Non-pigmented ciliary epithelial cell (primary cell): Measurements from ENCODE around the gene CCDC196.

Experiments
- DNase-seq: peaks from one replicate; pipeline ENCODE4 v3.0.0-alpha.2; 2010; ENCODE audit warnings: low read depth

Gene CCDC196, protein sequence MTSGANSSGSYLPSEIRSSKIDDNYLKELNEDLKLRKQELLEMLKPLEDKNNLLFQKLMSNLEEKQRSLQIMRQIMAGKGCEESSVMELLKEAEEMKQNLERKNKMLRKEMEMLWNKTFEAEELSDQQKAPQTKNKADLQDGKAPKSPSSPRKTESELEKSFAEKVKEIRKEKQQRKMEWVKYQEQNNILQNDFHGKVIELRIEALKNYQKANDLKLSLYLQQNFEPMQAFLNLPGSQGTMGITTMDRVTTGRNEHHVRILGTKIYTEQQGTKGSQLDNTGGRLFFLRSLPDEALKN

DNA sequence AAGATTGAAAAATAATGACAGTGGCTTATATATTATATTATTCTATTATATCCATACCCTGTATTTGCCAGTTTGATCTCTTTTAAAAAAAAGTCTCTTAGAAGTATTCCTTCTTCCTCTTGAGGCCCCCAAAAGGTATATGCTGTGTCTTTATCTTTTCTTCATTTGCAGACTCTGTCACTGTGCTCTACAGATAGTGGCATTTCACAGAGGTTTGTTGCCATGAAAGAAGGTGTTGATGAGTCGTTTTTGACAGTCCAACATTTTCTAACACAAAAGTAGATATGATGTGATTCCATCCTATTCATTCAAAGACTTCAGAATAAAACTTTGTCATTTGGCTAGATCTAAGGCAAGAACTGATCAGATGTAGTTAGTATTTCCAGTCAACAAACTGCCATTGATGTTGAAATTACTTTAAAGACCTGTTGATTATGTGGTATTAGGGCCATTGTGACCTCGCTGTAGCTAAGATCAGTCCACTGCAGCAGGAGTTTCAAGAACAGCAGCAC, at the start of gene CCDC196:
Gene CCDC196 (plus strand): TSS at position 462 of the 512 bp plus-strand sequence. CDS start 132 bp downstream, outside the sequence.
- no peak for DNase-seq

DNA sequence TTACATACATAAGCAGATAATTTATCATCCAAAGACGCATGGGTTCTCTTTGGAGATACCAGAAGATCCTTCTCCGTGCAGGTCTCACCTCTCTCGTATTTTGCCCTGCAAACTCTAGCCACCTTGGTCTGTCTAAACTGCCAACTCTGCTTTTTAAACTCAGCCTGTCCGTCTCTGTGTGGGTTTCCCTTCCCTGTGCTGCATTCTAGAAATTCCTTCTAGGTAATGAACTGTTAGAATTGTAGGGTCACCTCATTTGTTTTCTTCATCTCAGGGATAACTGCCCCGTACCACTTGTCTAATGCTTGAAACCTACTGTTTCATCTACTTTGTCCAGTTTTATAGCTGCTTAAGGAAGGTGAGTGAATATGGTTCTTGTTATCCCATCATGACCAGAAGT, 45.4 kb upstream of the CCDC196 start:
- no peak for DNase-seq

DNA sequence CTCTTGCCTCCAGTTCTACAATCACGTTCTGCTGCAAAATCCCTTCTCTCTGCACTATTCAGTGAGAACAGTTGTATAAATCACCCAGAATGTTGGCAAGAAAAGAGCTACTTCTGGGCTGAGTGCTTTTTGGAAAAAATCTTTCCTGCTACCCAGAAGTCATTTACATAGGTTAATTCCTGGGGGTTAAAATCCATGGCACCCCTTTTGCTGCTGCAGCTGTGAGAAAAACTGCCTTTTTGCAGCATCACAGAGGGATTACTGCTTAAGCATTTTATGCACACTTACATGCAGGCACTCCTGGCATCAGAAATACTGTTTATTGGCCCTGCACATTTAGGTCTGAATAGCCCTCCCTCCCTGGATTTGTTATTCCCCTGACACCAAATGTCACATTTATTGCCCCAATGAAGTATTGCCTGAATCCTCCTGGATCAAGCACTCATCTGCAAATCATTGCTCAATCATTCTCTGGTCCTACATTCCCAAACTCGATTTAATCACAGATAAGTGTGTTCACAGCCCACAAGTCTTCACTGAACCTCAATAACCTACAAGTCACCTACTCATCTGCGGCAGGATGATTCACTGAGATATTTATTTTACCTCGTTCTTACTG, 43.1 kb upstream of the CCDC196 start:
- DNase-seq: no peak

DNA sequence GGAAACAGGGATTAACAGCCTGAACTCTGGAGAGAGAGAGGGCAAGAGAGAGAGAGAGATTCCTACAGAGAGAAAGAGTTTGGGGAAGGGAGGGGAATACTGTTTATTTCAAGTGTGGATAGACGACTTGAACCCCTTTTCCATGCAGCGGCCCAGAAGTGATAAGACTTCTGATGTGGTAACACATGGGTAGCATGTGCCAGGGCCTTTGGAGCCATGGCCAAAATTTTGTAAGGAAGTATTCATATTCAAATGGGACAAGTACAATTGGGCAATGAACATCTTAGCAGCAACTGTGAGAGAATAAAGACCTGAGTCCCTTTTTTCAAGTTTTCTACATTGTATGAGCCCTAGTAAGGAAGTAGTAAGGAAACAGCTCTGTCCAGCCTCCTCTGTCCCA, 42.4 kb upstream of the CCDC196 start:
- DNase-seq: no peak

DNA sequence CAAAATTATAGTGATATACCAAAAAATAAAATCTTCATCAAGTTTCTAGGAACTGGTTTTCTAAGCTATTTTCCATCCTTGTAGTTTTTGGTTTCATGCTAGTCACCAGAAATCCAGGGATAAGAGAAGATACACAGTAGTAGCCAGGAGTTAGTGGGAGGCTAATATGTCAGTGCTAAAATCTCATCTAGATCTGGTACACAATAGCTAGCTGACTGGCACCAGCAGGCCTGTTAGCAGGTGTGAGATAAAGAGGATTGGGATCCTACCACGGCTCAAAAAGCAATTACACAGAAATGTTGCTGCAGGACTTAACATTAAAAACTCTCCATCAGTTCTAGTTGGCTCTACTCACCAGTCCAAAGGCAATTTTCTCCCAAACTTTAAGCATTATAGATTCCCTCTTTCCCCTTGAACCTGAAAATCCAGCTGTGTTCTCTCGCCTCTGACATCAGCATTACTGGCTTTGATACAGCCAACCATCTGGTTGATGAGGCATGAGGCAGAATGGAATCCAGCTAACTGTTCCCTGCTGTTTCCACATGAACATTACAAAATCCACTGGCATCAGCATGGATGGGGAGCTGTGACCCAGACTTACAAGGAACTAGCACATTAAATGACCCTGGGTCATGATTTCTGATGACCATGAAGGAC, 41.8 kb upstream of the CCDC196 start:
- DNase-seq: no peak

DNA sequence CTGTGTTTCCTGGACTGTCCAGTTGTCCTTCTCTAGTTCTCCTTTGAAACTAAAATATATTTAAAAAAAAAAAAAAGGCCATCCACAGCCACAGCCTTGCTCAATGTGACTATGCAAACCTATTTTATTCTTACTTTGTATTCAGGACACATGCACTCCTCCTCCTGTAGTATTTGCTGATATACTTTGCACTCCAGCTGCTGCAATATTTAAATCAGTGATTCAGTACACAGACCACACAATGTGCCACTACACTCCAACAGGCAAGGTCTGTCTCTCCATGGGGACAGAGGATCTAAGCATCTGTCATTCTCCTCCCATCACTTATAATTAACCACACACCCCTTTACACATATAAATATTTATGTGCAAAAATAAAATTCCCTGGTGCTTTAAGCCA, 40.2 kb upstream of the CCDC196 start:
- DNase-seq: no peak

DNA sequence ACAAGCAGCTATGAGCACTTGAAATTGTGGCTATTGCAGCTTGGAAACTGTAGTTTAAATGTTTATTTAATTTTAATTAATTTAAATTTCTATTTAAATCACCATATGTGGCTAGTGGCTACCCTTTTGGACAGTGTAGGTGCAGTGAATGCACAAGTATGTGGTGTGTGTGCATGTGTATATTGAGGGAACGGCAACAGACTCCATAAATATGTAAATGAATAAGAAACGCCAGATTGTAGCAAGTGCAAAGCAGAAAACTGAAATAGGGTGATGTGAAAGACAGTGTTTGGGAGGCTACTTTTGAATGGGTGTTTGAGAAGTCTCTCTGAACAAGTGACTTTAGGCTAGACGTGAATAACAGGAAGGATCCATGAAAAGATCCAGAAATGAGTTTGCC, 32.7 kb upstream of the CCDC196 start:
- DNase-seq: no peak

DNA sequence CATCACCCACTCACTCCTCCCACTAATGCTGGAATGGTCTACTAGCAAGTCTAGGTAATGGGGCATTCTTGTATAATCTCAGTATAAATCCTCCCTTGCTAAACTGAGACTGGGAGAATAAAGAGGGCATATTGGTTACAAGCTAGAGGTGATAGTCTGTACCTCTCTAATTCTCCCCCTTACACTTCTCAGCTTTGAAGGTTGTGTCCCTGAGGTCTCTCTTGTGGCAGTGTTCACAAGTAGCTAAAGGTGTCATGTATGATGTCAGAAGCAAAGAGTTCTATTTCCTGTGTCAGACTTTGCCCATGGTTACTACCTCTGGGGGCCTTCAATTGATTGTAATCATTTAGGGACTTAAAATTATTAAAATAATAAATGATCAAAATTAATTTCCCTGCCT, 26.6 kb upstream of the CCDC196 start:
- DNase-seq: no peak

DNA sequence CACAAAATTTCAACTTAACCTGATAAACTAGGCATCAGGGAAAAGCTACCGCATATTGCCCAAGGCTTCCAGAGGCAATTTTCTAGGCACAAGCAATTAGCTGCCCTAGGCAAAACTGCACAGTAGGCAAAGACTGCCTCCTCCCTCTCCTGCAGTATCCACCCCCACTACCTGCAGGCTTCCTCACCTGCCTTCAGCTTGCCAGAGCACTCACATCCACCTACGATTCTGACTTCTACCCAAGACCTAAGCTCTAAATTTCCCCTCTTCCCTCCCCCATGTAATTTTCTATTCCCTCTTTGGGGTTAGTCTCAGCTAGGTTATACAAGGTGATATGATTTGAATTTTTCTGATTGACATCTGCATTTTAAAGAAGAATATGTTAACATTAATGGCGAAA, 21.9 kb upstream of the CCDC196 start:
- no peak for DNase-seq

DNA sequence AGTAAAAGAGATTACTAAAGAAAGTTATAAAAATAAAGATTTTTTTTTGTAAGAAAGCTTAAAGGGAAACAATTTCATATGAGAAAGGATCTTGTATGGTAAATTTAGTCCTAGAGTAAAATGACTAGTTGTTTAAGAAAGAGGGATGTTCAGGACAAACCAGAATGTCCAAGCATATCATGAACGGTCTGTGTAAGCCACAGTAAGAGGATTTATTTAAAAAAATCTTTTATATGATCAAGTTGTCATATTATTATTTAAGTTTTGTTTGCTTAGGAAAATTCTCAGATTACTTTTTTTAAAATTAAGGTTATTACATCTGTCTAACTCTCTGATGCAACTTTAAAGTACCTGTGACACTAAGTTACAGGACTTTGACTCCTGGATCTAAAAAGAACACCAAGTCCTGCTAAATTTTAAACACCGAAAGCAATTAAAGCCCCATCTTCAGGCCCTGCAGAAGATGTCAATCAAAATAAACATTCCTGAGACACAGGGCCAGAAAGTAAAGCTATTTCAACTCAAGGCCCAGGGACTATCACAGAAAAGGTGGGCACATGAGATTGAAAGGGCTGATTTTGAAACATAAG, 17.3 kb upstream of the CCDC196 start:
- DNase-seq: no peak

DNA sequence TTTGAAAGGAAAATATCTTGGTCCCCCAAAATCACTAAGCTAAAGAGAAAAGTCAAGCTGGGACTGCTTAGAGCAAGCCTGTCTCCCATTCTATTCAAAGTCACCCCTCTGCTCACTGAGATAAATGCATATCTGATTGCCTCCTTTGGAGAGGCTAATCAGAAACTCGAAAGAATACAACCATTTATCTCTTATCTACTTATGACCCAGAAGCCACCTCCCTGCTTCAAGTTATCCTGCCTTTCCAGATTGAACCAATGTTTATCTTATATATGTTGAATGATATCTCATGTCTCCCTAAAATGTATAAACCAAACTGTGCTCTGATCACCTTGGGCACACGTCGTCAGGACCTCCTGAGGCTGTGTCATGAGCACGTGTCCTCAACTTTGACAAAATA, 14.6 kb upstream of the CCDC196 start:
- DNase-seq: no peak

DNA sequence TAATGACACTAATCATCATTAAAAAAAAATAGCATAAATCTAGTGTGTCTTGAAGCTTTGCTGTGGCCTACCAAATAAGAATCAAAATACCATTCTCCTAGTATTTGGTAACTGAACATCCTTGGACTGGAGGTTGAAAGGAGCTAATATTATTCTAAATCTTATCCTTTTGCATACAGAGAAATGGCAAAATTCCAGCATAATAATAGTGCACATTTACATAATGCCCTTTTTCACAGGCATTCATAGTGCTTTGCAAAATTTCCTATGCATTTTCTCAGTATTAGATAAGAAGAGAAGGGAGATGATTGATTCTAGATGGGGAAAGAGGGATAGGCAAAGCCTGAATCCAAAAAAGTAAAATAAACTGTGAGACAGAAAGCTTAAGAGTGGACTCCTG, 13.9 kb upstream of the CCDC196 start:
- no peak for DNase-seq

DNA sequence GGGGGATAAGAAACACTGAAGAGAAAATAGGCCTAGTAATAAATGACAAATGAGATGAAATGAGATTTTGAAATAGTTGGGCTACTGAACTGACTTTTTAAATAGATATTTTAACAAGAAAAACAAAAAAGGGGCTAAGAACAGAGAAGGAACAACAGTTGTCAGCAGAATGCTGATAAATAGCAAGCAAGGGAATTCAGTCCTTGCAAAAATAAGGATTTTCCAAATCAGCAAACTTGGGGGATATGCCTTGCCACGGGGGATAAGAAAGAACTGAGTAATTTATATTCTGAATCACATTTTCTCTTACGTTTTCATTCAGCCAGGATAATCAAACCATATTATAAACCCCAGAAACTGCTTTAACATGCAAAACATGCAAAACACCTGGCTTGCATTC, 12.9 kb upstream of the CCDC196 start:
- DNase-seq: no peak

DNA sequence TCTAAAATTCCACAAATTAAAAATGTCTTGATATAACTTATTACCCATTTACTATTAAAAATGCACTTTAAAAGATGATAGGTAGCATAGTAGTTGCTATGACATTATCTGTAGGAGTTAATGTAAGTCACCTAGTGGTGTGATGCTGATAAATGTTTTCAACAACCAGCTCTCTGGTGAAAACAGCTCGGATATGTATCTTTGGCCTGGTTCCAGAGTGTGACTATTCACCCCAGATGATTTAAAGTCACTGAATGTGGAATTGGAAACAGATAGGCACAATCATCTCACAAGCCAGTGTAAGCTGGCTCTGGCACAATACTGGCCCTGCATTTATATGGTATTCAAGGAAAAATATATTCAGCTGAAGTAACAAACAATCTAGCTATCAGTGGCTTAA, 9.2 kb upstream of the CCDC196 start:
- peak; percentile 11 for DNase-seq

DNA sequence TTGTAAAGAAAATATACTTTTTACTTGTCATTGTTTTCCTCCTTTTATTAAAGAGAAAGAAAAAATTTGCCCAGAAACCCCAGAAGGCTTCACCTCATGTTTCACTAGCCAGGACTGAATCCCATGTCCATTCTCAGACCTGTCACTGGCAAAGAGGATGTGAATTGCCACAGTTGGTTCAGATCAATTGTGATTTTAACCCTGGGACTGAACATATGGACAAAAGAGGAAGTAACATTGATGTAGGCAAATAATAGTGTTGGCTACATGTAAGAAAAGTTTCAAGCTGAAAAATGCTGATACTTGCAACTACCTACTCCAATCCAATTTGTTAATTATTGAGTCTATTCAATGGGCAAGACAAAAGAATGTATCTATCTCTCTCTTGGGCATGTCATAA, 8.6 kb upstream of the CCDC196 start:
- no peak for DNase-seq

DNA sequence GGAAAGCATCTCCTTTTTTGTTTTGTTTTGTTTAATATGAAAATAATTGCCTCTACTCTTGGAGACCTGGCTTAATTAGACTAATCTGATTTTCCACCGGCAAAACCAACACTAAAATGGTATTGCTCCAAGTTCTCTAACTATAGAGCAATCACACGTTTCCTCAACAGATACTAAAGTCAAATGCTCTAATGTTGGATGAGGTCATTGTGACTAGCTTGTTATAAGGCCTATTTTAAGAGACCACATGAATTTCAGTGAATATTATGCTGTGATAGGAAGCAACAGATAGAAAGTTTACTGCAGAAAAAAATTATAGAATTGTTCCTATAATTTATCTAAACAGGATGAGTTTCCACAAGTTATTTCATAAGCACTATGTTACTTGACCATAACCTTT, 3.3 kb upstream of the CCDC196 start:
- no peak for DNase-seq

DNA sequence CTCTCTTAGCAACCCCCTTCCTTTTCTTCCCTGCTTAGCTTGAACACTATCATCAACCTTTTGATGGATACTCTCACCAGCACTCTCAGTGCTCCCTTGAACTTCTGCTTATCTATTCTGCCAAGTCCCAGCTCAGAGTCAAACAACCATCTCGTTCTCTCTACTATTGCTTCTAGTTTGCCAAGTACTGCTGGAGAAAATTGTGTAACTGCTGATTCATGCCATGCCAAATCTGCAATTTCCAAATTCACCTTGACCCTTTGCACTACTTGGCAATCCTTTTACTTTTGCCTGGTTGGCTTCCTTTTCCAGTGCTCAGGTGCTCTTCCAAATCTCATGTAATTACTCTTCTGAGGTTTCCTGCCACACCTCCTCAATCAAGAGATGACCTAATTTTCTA, 2.8 kb upstream of the CCDC196 start:
- DNase-seq: no peak

DNA sequence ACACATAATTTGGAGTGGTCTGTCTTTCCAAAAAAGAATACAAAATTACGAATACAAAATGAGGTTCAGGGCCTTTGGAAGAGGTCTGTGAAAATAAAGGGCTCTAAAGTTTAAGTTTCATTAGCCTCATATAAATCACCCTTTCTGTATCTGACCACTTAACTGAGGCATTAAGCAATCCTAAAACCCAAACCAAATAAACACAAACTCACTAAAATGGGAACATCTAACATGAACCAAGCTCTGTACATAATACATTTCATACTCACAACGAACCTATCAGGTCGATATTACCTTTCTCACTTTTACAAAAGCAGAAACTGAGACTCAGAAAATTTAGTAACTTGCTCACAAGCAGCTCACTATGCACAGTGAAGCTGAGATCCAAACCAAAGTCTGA, 1.1 kb upstream of the CCDC196 start:
- no peak for DNase-seq

DNA sequence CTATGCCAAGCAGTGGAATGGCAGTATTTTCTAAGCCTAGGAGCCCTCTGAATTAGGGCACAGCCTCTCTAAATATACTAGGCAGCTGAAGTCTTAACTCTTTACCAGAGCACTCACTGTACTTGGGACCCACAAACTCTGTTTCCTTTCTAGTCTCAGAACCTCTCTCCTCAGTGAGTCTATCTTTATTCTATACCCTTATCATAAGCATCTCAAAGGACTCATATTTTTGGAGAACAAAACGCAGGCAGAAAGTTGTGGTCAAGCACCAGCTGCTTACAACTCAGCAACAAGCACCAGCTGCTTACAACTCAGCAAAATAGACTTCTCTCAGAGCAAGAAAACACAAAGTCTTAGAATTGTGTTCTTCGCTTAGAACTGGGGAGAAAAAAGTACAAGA, 993 bp downstream of the CCDC196 start:
- DNase-seq: no peak

DNA sequence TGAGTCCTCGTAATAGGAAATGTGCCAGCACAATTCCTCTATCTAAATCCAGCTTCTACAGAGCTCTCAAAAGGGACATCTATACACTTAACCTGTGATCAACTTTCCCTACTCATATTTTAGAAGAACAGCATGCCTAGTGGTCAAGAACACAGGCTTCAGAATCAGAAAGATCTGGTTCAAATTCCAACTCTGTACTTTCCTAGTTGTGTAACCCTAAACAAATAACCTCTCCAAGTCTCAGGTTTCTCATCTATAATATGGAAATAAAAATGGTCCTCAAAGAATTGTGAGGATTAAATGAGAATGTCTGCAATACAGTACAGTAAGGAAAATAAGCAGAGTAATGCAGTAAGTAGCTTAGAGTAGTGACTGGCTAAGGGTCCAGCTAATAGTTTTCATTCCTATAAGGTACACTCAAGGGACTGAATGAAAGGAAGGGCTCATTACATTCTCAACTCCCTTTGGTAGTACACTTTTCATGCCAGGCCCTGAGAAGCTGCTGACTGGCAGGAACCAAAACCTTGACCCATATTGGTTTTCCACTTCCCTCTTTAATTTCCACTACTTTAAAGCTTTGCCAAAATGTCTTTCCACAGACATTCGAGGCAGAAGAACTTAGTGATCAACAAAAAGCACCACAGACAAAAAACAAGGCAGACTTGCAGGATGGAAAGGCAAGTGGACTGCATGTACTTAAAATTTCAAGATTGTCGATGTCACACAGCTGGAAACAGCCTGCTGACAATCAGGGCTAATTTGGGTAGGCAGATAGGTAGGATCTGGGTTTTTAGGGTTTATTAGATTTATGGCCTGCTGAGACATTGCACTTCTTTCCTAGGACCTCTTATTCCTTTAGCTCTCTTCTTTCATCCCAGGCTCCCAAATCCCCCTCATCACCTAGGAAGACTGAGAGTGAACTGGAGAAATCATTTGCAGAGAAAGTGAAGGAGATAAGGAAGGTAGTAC, 4.3 kb downstream of the CCDC196 start:
- DNase-seq: no peak

DNA sequence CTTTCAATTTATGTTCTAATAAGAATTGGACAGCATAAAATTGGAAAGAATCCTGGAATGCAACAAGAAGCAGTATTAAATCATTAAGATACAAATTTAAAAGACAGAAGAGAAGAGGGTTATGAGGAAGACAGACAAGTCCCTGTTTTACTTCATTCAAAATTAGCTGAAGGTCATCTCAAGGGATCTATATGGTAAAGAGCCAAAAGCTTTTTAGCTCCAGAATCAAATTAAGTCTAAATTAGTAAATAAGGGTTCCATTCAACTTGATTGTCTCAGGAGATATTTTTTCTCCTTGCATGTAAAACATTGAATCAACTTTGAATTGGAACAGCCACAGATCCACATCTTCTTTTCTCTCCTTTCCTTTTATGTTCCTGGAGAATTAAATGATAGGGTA, 7.6 kb downstream of the CCDC196 start:
- no peak for DNase-seq
